Panc1 (cell line): ENCODE data around the gene SLC39A5. TPM values are rescaled to one million over a fixed set of nuclear protein-coding genes. Genes with fewer than 3 reads are reported as not detected.

ENCODE experiments used
- ATAC-seq: fragments of 200-7000 bp; cut with Tn5 transposase; 2 replicates; pipeline ENCODE4 v1.9.1; 2020; ENCODE audit warnings: mild to moderate bottlenecking, moderate library complexity
- BruUV-seq: library from RNA; stranded (reverse); fragments of 400-500 nt; replicated peaks from 2 replicates; lab custom pipeline; 2021; lab: Mats Ljungman, UMichigan
- CTCF ChIA-PET: fragments of 300-600 bp; sonication (Branson Sonifier 250); formaldehyde crosslinking; loops from one replicate; lab custom pipeline; 2022; ENCODE audit warnings: antibody characterized with exemption; lab: Charles Lee
- POLR2A ChIA-PET: fragments of 300-600 bp; sonication (Branson Sonifier 250); formaldehyde crosslinking; loops from one replicate; lab custom pipeline; 2022; ENCODE audit warnings: antibody characterized with exemption; lab: Charles Lee
- DNase-seq: peaks from one replicate; pipeline ENCODE4 v3.0.0-alpha.2; 2010; ENCODE audit warnings: low read depth, low spot score
- H3K27ac ChIP-seq: 2 replicates; pipeline ENCODE4 v1.5.1; 2011; ENCODE audit warnings: mild to moderate bottlenecking, low read length, inconsistent platforms
- H3K27me3 ChIP-seq: fragments of 200-500 bp; sonication (Bioruptor generic); 2 replicates; pipeline ENCODE4 v1.6.0; 2014; ENCODE audit warnings: low read length, inconsistent platforms; ENCODE audit not compliant: control insufficient read depth, insufficient read depth
- H3K36me3 ChIP-seq: fragments of 200-500 bp; sonication (Bioruptor generic); 2 replicates; pipeline ENCODE4 v1.5.1; 2014; ENCODE audit warnings: inconsistent platforms, mild to moderate bottlenecking, low read length, moderate library complexity; ENCODE audit not compliant: control insufficient read depth, insufficient read depth
- H3K4me1 ChIP-seq: 2 replicates; pipeline ENCODE4 v1.5.1; 2011; ENCODE audit warnings: inconsistent platforms, mild to moderate bottlenecking, low read length, moderate library complexity; ENCODE audit not compliant: control insufficient read depth, insufficient read depth
- H3K4me3 ChIP-seq, 2 experiments: 2 replicates each; pipeline ENCODE4 v1.5.1; 2011 to 2012; ENCODE audit warnings: low read depth in 2 of 2, low read length in 2 of 2, mild to moderate bottlenecking in 2 of 2, inconsistent platforms in 1 of 2, moderate library complexity in 1 of 2
- H3K9me3 ChIP-seq: fragments of 200-500 bp; sonication (Bioruptor generic); 2 replicates; pipeline ENCODE4 v1.5.1; 2014; ENCODE audit warnings: low read depth, mild to moderate bottlenecking, inconsistent platforms, low read length, moderate library complexity; ENCODE audit not compliant: control insufficient read depth, insufficient read depth
- CTCF ChIP-seq: fragments of 450-650 bp; IDR thresholded peaks from 2 replicates; pipeline ENCODE4 v1.5.1; 2017; ENCODE audit warnings: mild to moderate bottlenecking
- POLR2AphosphoS5 ChIP-seq: IDR thresholded peaks from 2 replicates; pipeline ENCODE4 v1.6.1; 2012; ENCODE audit warnings: mild to moderate bottlenecking, low read depth, low read length, moderate library complexity
- REST ChIP-seq, 2 experiments: IDR thresholded peaks; 2 replicates each; pipeline ENCODE4 v1.6.1; 2011 to 2012; ENCODE audit warnings: low read depth in 2 of 2, control low read depth in 1 of 2, low read length in 1 of 2, mild to moderate bottlenecking in 1 of 2, moderate library complexity in 1 of 2; ENCODE audit not compliant: insufficient read depth in 1 of 2
- SIN3A ChIP-seq: IDR thresholded peaks from 2 replicates; pipeline ENCODE4 v1.6.1; 2012; ENCODE audit warnings: low read depth, mild to moderate bottlenecking, low read length, moderate library complexity, borderline replicate concordance; ENCODE audit not compliant: insufficient read depth
- TCF7L2 ChIP-seq: IDR thresholded peaks from 2 replicates; pipeline ENCODE4 v1.6.1; 2011; ENCODE audit warnings: mild to moderate bottlenecking, low read depth, low read length, inconsistent platforms
- in situ Hi-C: cut with HindIII; loops from 2 replicates; pipeline ENCODE4 v1.10.0; 2016; ENCODE audit warnings: low sequenced_read_pairs, low pct_unique_long_range_greater_than_20kb
- intact Hi-C: fragments of 100-400 bp; cut with micrococcal nuclease; formaldehyde crosslinking; loops from one replicate; pipeline ENCODE4 v1.10.0; 2022; ENCODE audit not compliant: unreplicated experiment
- total RNA-seq: library from RNA; stranded (reverse); gene quantifications from one replicate; pipeline ENCODE4 v1.2.1, GENCODE V29; 2021; ENCODE audit not compliant: unreplicated experiment

The SLC39A5 gene
- total RNA-seq, 1 experiment from 2014 or later: 0.23 TPM

- BruUV-seq: no TSS peak
Measured at GRCh38 chr12:56252649-56253048, 22.8 kb downstream of the SLC39A5 start.

GRCh38 chr12:56253091-56253490 is 23.2 kb downstream of the SLC39A5 start:
- Histone ChIP-seq H3K9me3 (no peaks in the 10 kb centered on the region), H3K27ac (no peak overlapping the region), H3K4me3 (no peak overlapping the region), H3K27me3 (no peaks in the 10 kb centered on the region), H3K4me1 (peaks cover 10% of the 10 kb centered on the region), H3K36me3 (peaks cover 19% of the 10 kb centered on the region)
- no peak for DNase-seq
- TF ChIP-seq SIN3A: no peak
- intact Hi-C loops: no loop called here
- no TSS peak for BruUV-seq
- in situ Hi-C loops: no loop called here
- ChIA-PET POLR2A (no interaction called here), CTCF (no interaction called here)
- no peak for ATAC-seq

More at GRCh38 chr12:56252649-56253048, 22.8 kb downstream of the SLC39A5 start:
- TF ChIP-seq CTCF: no peak
- no peak for TF ChIP-seq REST (IDR thresholded peaks at IDR 0.05; ENCODE audit: insufficient read depth in 1 of 2, low read depth in 2 of 2, low read length in 1 of 2)
- TF ChIP-seq SIN3A: no peak
- TF ChIP-seq POLR2AphosphoS5: no peak
- Histone ChIP-seq H3K27ac (no peak overlapping the region), H3K9me3 (no peaks in the 10 kb centered on the region), H3K27me3 (no peaks in the 10 kb centered on the region), H3K4me3 (no peak overlapping the region), H3K4me1 (peaks cover 10% of the 10 kb centered on the region), H3K36me3 (peaks cover 19% of the 10 kb centered on the region)
- DNase-seq (no peak), ATAC-seq (no peak)
- in situ Hi-C loops: no loop called here
- ChIA-PET POLR2A (no interaction called here), CTCF (no interaction called here)
- intact Hi-C loops: no loop called here

GRCh38 chr12:56255671-56256070 is 25.8 kb downstream of the SLC39A5 start:
- CTCF ChIA-PET: no interaction called here
- ATAC-seq: no peak
- Histone ChIP-seq H3K4me1 (peaks cover 10% of the 10 kb centered on the region), H3K27me3 (no peaks in the 10 kb centered on the region), H3K4me3 (no peak overlapping the region), H3K36me3 (peaks cover 15% of the 10 kb centered on the region), H3K9me3 (no peaks in the 10 kb centered on the region), H3K27ac (no peak overlapping the region)
- TF ChIP-seq POLR2AphosphoS5: no peak
- no peak for TF ChIP-seq CTCF
- no peak for TF ChIP-seq SIN3A
- no peak for TF ChIP-seq REST (IDR thresholded peaks at IDR 0.05; ENCODE audit: insufficient read depth in 1 of 2, low read depth in 2 of 2, low read length in 1 of 2)
- no peak for TF ChIP-seq TCF7L2
- intact Hi-C loops: no loop called here
- in situ Hi-C loops: no loop called here
- POLR2A ChIA-PET: no interaction called here
- BruUV-seq: TSS peak; percentile 68
- DNase-seq: no peak
